Body of pancreas (tissue), 4 donors: ENCODE data around the gene ELL2. TPM values are rescaled to one million over a fixed set of nuclear protein-coding genes. Genes with fewer than 3 reads are reported as not detected.

Experiments
- ATAC-seq: fragments of 150-250 bp; one replicate; pipeline ENCODE4 v1.9.1; 2016
- DNase-seq, 4 donors: peaks; one replicate each; pipeline ENCODE4 v3.0.0-alpha.2; 2019
- H3K27ac ChIP-seq, 4 donors: fragments of 200-600 bp; sonication (generic); 1 replicate in 3 of 4; 2 replicates in 1 of 4; pipeline versions ENCODE4 v1.5.1 to v1.6.1; 2016 to 2019; ENCODE audit warnings: mild to moderate bottlenecking in 1 of 4, mixed read lengths in 1 of 4, moderate library complexity in 1 of 4
- H3K27me3 ChIP-seq, 2 donors: fragments of 200-600 bp; sonication (generic); one replicate each; pipeline ENCODE4 v1.6.0; 2016; ENCODE audit warnings: mild to moderate bottlenecking in 1 of 2
- H3K36me3 ChIP-seq, 2 donors: fragments of 200-600 bp; sonication (generic); replicated peaks in 1 of 2; 2 replicates each; pipeline ENCODE4 v1.5.1; 2016; ENCODE audit warnings: low read depth in 2 of 2; ENCODE audit not compliant: insufficient read depth in 1 of 2
- H3K4me1 ChIP-seq: fragments of 200-600 bp; sonication (generic); one replicate; pipeline ENCODE4 v1.6.0; 2016
- H3K4me3 ChIP-seq, 2 donors: fragments of 200-600 bp; sonication (generic); 1 replicate in 1 of 2; 2 replicates in 1 of 2; pipeline ENCODE4 v1.5.1; 2016 to 2019
- H3K9me3 ChIP-seq, 3 donors: fragments of 200-600 bp; sonication (generic); 1 replicate in 2 of 3; 2 replicates in 1 of 3; pipeline ENCODE4 v1.5.1; 2016
- POLR2A ChIP-seq, 3 donors: fragments of 450-650 bp; IDR thresholded peaks; one replicate each; pipeline ENCODE4 v1.6.1; 2016; ENCODE audit warnings: antibody characterized with exemption in 3 of 3, mild to moderate bottlenecking in 2 of 3
- WGBS, 2 donors: methylation state at CpG; one replicate each; pipeline ENCODE4 v1.1.5; 2017; 5-methylcytosine and 5-hydroxymethylcytosine counted together
- intact Hi-C: fragments of 100-400 bp; cut with DNase I; formaldehyde crosslinking; loops from one replicate; pipeline ENCODE4 v1.15.1; 2023
- total RNA-seq, 2 donors: library from RNA; depleted of rRNA; stranded (reverse); fragments of >200 nt; gene quantifications; one replicate each; pipeline ENCODE4 v1.1.0, GENCODE V29; 2016
- TF ChIP-seq, protein P1 (sequence below), 7 experiments: fragments of 450-650 bp in 4 of 7; fragments of 200-600 bp in 3 of 7; sonication (generic) in 3 of 7; IDR thresholded peaks; one replicate each; pipeline ENCODE4 v1.5.1; 2016 to 2019; ENCODE audit warnings: antibody characterized with exemption in 7 of 7

Gene ELL2
- total RNA-seq, 2 donors from 2014 or later, result 100 to 104 TPM

DNA sequence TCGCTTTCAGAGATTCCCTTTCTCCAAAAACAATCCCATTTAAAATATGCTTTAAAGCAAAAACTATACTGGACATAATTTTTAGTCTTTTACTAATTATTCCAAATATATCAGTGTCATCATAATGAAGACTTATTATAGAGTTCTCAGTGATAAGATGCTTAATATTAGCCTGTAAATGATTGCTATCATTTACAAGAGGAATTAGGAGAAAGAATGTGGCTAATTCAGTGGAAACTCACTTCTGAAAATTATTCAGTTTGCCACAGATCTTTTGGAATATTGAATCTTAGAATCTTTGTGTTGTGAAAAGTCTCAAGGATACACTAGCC is 114.4 kb downstream of the ELL2 start:
- no peak for DNase-seq
- H3K4me1 ChIP-seq, result peaks cover 15% of the 10 kb centered on the region
- H3K4me3 ChIP-seq, result no peak overlapping the region
- intact Hi-C loops, result no loop called here
- H3K9me3 ChIP-seq, result no peaks in the 10 kb centered on the region
- WGBS, 2 donors, result 7 to 19% methylated on average over 1 of the region's 1 CpG
- TF ChIP-seq POLR2A (IDR thresholded peaks at IDR 0.05), result no peak
- TF ChIP-seq, protein P1, sequence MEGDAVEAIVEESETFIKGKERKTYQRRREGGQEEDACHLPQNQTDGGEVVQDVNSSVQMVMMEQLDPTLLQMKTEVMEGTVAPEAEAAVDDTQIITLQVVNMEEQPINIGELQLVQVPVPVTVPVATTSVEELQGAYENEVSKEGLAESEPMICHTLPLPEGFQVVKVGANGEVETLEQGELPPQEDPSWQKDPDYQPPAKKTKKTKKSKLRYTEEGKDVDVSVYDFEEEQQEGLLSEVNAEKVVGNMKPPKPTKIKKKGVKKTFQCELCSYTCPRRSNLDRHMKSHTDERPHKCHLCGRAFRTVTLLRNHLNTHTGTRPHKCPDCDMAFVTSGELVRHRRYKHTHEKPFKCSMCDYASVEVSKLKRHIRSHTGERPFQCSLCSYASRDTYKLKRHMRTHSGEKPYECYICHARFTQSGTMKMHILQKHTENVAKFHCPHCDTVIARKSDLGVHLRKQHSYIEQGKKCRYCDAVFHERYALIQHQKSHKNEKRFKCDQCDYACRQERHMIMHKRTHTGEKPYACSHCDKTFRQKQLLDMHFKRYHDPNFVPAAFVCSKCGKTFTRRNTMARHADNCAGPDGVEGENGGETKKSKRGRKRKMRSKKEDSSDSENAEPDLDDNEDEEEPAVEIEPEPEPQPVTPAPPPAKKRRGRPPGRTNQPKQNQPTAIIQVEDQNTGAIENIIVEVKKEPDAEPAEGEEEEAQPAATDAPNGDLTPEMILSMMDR (IDR thresholded peaks at IDR 0.05), result no peak
- no peaks in the 10 kb centered on the region for H3K36me3 ChIP-seq
- no peaks in the 10 kb centered on the region for H3K27me3 ChIP-seq
- no peak for ATAC-seq
- no peak overlapping the region for H3K27ac ChIP-seq

- ATAC-seq (peak; percentile 83), DNase-seq (peak; percentile 74 to 80 (median 78))
- peaks cover 15% of the 10 kb centered on the region for H3K4me1 ChIP-seq
- 55 to 59% methylated on average over 7 of the region's 7 CpGs for WGBS, 2 donors
- no peak overlapping the region for H3K4me3 ChIP-seq
- H3K9me3 ChIP-seq, result no peaks in the 10 kb centered on the region
- H3K36me3 ChIP-seq, result no peaks in the 10 kb centered on the region
- no peak overlapping the region for H3K27ac ChIP-seq
- no peaks in the 10 kb centered on the region for H3K27me3 ChIP-seq
- TF ChIP-seq, protein P1 (IDR thresholded peaks at IDR 0.05), result peak; percentile 73 to 96 (median 94)
- TF ChIP-seq POLR2A (IDR thresholded peaks at IDR 0.05), result no peak
- intact Hi-C loops, result no loop called here
Measured at GRCh38 chr5:95846554-95847260, 114.9 kb downstream of the ELL2 start.

- 64 to 78% methylated on average over 3 of the region's 3 CpGs for WGBS, 2 donors
- peaks cover 5% of the 10 kb centered on the region for H3K4me1 ChIP-seq
- H3K9me3 ChIP-seq, result no peaks in the 10 kb centered on the region
- H3K27me3 ChIP-seq, result no peaks in the 10 kb centered on the region
- TF ChIP-seq, protein P1 (IDR thresholded peaks at IDR 0.05), result no peak
- TF ChIP-seq POLR2A (IDR thresholded peaks at IDR 0.05), result no peak
- no peak overlapping the region for H3K27ac ChIP-seq
- no peaks in the 10 kb centered on the region for H3K36me3 ChIP-seq
- DNase-seq (no peak), ATAC-seq (no peak)
- no peak overlapping the region for H3K4me3 ChIP-seq
- intact Hi-C loops, result no loop called here
Measured at GRCh38 chr5:95845391-95845790, 116.3 kb downstream of the ELL2 start.

DNA sequence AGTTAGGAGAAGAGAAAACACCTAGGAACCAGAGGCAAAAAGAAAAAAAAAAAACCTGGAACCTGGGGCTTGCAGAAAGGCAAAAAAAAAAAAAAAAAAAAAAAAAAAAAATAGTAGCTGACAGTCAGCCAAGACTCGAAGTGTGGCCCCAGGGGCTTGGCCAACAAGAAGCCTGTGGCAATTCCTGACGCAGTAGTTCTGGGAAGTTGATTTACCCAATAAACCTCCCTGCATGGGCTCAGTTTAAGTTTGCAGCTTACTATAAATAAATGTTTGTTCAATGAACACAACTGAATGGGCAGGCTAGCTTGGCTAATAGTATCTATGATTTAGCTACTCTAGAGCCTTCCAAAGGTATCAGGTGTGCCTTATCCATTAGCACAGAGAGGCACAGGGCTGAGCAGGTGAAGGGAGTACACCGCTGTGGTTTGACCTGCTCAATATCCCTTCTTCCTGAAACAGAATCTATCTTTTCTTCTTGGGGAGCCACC is 117.9 kb downstream of the ELL2 start:
- Histone ChIP-seq H3K9me3 (no peaks in the 10 kb centered on the region), H3K27me3 (no peaks in the 10 kb centered on the region), H3K27ac (peak overlapping the region in 1 of 4 donors; percentile 57), H3K4me3 (no peak overlapping the region), H3K36me3 (no peaks in the 10 kb centered on the region), H3K4me1 (no peaks in the 10 kb centered on the region)
- DNase-seq, result peak in 2 of 4 donors; percentile 37 to 57
- WGBS, 2 donors, result 39 to 50% methylated on average over 3 of the region's 3 CpGs
- TF ChIP-seq POLR2A (IDR thresholded peaks at IDR 0.05), result no peak
- TF ChIP-seq, protein P1 (IDR thresholded peaks at IDR 0.05), result no peak
- intact Hi-C loops, result no loop called here
- ATAC-seq, result peak; percentile 46
